GM19328 (cell line): Measurements from ENCODE around the gene NSFL1C.
"Not testable (repeated sequence)": the region's sequence is repeated elsewhere in the genome, so short reads cannot be mapped to it uniquely, and the experiment has no call there.

ENCODE experiments used
- ATAC-seq: cut with Tn5 transposase; IDR thresholded peaks from one replicate; pipeline ENCODE4 v1.9.1; 2021; ENCODE audit warnings: mild to moderate bottlenecking, moderate library complexity; ENCODE audit not compliant: unreplicated experiment

NSFL1C gene

GRCh38 chr20:1466211-1467081 is at the start of gene NSFL1C:
NSFL1C (minus strand) TSS chr20:1466849; CDS start chr20:1466824, 25 bp downstream.
- ATAC-seq, result peak; percentile 84

GRCh38 chr20:1513801-1514200 is 47.2 kb upstream of the NSFL1C start:
- no peak for ATAC-seq

GRCh38 chr20:1509237-1509636 is 42.6 kb upstream of the NSFL1C start:
- ATAC-seq, result no peak

GRCh38 chr20:1508574-1508973 is 41.9 kb upstream of the NSFL1C start:
- ATAC-seq, result no peak

- ATAC-seq, result no peak
Observed at GRCh38 chr20:1507276-1507675, 40.6 kb upstream of the NSFL1C start.

GRCh38 chr20:1505871-1506270 is 39.2 kb upstream of the NSFL1C start:
- ATAC-seq, result no peak

GRCh38 chr20:1505361-1505760 is 38.7 kb upstream of the NSFL1C start:
- no peak for ATAC-seq

GRCh38 chr20:1503564-1504227 is 37.0 kb upstream of the NSFL1C start:
- peak; percentile 87 for ATAC-seq

GRCh38 chr20:1500496-1500895 is 33.8 kb upstream of the NSFL1C start:
- no peak for ATAC-seq

GRCh38 chr20:1499528-1500420 is 33.1 kb upstream of the NSFL1C start:
- ATAC-seq, result no peak

- ATAC-seq, result not testable (repeated sequence)
Observed at GRCh38 chr20:1497371-1497770, 30.7 kb upstream of the NSFL1C start.

GRCh38 chr20:1496930-1497329 is 30.3 kb upstream of the NSFL1C start:
- ATAC-seq, result no peak

- no peak for ATAC-seq
Observed at GRCh38 chr20:1494436-1494835, 27.8 kb upstream of the NSFL1C start.

GRCh38 chr20:1493536-1493935 is 26.9 kb upstream of the NSFL1C start:
- no peak for ATAC-seq

GRCh38 chr20:1491860-1492642 is 25.4 kb upstream of the NSFL1C start:
- ATAC-seq, result no peak

GRCh38 chr20:1491281-1491840 is 24.7 kb upstream of the NSFL1C start, which contains the start of gene SIRPB2:
SIRPB2 (minus strand) TSS chr20:1491420; CDS start chr20:1491359, 61 bp downstream.
- no peak for ATAC-seq

- ATAC-seq, result no peak
Observed at GRCh38 chr20:1490643-1491195, 24.1 kb upstream of the NSFL1C start.

GRCh38 chr20:1489764-1490436 is 23.3 kb upstream of the NSFL1C start:
- no peak for ATAC-seq

- no peak for ATAC-seq
Observed at GRCh38 chr20:1489325-1489724, 22.7 kb upstream of the NSFL1C start.
